HG02973 (cell line): Measurements from ENCODE around the gene OTUD4.
A peak's percentile ranks its signal among the peaks of the same experiment; 100 is the strongest.

Experiments
- ATAC-seq: cut with Tn5 transposase; IDR thresholded peaks from one replicate; pipeline ENCODE4 v1.9.1; 2021; ENCODE audit warnings: moderate library complexity; ENCODE audit not compliant: unreplicated experiment

OTUD4 gene

GRCh38 chr4:145130788-145131399 is 49.5 kb downstream of the OTUD4 start:
- ATAC-seq: no peak

GRCh38 chr4:145130130-145130529 is 50.3 kb downstream of the OTUD4 start:
- ATAC-seq: no peak

GRCh38 chr4:145125396-145125795 is 55.0 kb downstream of the OTUD4 start:
- no peak for ATAC-seq

GRCh38 chr4:145108128-145108527 is 72.3 kb downstream of the OTUD4 start:
- ATAC-seq: no peak

- no peak for ATAC-seq
These were observed 73.3 kb downstream of the OTUD4 start for GRCh38 chr4:145107126-145107525.

GRCh38 chr4:145103496-145103895 is 76.9 kb downstream of the OTUD4 start:
- ATAC-seq: no peak

GRCh38 chr4:145102619-145103018 is 77.8 kb downstream of the OTUD4 start:
- ATAC-seq: no peak

- no peak for ATAC-seq
These were observed 79.3 kb downstream of the OTUD4 start for GRCh38 chr4:145101091-145101490.

- ATAC-seq: no peak
These were observed 80.7 kb downstream of the OTUD4 start for GRCh38 chr4:145099653-145100052.

GRCh38 chr4:145098675-145099037 is 81.7 kb downstream of the OTUD4 start:
- peak; percentile 28 for ATAC-seq

- ATAC-seq: peak; percentile 70
These were observed 82.3 kb downstream of the OTUD4 start, which contains the start of the genes ABCE1 and ANAPC10 for GRCh38 chr4:145097821-145098674. ABCE1 (plus strand) TSS chr4:145098311; CDS start chr4:145104413, 6,102 bp downstream. ANAPC10 (minus strand) TSS chr4:145098196; CDS start chr4:145096099, 2,097 bp downstream.

GRCh38 chr4:145097331-145097820 is 83.0 kb downstream of the OTUD4 start:
- ATAC-seq: peak; percentile 1

GRCh38 chr4:145093638-145094037 is 86.8 kb downstream of the OTUD4 start:
- ATAC-seq: no peak

GRCh38 chr4:145090380-145090779 is 90.0 kb downstream of the OTUD4 start:
- ATAC-seq: no peak

- ATAC-seq: no peak
These were observed 96.3 kb downstream of the OTUD4 start for GRCh38 chr4:145083891-145084605.
